ENCODE data around the gene MIA3.

DNA sequence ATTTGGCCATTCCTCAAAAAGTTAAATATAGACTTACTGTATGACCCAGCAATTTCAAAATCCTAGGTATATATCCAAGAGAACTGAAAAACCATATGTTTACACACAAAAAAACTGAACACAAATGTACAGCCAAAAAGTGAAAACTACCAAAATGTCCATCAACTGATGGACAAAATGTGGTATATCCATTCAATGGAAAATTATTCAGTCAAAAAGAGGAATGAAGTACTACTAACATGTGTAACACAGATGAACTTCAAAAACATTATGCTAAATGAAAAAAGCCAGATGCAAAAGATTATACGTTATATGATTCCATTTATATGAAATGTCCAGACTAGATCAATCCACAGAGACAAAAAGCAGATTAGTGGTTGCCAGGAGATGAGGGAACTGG, 86.4 kb downstream of the MIA3 start:
- TF ChIP-seq, protein P1, sequence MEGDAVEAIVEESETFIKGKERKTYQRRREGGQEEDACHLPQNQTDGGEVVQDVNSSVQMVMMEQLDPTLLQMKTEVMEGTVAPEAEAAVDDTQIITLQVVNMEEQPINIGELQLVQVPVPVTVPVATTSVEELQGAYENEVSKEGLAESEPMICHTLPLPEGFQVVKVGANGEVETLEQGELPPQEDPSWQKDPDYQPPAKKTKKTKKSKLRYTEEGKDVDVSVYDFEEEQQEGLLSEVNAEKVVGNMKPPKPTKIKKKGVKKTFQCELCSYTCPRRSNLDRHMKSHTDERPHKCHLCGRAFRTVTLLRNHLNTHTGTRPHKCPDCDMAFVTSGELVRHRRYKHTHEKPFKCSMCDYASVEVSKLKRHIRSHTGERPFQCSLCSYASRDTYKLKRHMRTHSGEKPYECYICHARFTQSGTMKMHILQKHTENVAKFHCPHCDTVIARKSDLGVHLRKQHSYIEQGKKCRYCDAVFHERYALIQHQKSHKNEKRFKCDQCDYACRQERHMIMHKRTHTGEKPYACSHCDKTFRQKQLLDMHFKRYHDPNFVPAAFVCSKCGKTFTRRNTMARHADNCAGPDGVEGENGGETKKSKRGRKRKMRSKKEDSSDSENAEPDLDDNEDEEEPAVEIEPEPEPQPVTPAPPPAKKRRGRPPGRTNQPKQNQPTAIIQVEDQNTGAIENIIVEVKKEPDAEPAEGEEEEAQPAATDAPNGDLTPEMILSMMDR (conservative IDR thresholded peaks at IDR 0.05; ENCODE audit: low read depth, low read length): no peak
- no peak for TF ChIP-seq EZH2 (IDR thresholded peaks at IDR 0.05; ENCODE audit: low read length, unreplicated experiment)
- TF ChIP-seq EZH2phosphoT487 (IDR thresholded peaks at IDR 0.05; ENCODE audit: borderline replicate concordance, low read length): no peak
